CD4-positive, alpha-beta T cell treated with Interleukin-2 at 100 ng/mL for 4 hours (primary cell): ENCODE data around the gene NTNG1.

ENCODE experiments used
- DNase-seq: peaks from one replicate; pipeline ENCODE4 v3.0.0-alpha.2; 2020; ENCODE audit warnings: low spot score

Gene NTNG1

DNA sequence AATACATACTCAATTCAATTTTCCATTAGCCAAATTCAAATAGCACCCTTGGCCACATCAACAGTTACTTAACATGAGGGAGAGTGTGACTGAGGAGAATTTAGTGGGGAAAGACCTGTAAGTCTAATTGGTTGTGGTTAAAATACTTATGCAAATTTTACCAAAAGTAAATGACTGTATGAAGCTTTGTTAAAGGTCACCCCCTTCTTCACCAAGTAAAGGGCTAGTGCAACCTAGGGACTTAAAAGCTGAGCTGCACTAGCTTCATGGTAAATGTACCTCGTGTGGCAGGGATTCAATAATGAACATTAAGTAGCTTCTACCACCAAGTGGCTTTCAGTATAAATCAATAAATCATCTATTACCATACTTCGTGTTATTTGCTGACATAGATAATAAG is 372.0 kb downstream of the NTNG1 start:
- DNase-seq = no peak

DNA sequence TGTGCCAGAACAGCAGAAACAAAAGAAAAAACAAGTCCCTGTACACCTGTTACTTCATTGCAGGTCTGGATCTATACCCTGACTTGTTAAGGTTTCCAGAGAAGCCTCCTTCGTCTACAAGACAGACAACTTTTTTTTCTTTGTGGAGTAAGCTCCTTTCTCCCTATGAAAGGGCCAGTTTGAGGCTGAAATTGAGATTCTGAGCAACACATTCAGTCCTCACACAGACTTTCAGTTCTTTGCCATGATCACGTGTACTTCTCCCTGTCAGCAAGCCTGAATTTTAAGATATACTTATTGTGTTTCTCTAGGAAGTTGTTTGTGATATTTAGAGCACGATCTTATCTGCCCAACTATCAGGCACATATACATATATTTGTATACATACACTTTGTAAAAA is 374.0 kb downstream of the NTNG1 start:
- DNase-seq = no peak

DNA sequence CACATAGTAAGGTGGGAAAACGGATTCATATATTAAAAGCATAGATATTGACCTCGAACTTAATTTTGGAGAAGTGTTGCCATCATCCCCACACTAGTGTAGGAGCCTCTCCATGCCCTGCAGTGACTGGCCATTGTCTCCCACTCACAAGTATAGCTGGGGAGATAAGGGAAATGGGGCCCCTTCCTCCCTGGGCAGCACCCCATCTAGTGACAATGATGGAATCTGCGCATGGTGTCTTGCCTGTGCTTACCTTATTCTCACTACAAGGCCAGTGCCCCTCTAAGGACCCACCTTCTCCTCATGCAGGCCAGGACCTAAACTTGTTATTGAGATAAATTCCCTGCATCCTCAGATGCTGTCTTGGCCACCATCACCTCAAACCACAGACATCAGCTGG is 374.9 kb downstream of the NTNG1 start:
- no peak for DNase-seq

DNA sequence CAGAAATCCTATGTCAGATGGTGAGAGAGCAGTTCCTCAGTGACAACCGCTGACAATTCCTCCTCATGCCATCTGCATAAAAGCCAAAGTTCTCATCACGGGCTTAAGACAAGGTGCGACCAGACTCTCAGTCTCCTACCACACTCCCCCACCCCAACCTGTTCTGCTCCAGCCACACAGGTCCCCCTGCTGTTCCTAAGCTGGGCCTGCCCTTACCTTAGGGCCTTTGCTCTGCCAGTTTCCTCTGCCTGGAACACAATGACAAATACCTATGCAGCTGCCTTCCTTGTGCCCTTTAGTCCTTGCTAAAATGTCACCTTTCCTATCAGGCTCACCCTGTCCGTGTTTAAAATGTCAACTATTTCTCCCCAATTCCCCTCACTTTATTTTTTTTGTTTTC is 382.2 kb downstream of the NTNG1 start:
- no peak for DNase-seq

DNA sequence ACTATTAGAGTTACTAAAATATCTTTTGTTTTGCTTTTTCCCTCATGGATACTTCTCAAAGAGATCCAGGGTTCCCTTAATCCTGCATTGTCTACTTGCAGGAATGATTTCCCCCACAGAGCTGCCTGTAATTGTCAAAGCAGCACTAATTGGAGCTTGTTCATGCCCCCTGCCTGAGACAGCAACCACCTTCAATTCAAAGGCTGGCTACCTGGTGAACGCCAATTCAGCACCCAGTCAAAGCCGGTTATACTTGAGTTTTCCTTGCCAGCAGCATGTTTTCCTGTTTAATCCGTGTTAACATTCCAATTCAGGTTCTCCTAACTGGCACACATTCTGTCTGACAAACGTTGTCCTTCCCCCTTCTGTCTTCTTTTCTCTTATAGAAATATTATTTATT is 382.9 kb downstream of the NTNG1 start:
- no peak for DNase-seq

DNA sequence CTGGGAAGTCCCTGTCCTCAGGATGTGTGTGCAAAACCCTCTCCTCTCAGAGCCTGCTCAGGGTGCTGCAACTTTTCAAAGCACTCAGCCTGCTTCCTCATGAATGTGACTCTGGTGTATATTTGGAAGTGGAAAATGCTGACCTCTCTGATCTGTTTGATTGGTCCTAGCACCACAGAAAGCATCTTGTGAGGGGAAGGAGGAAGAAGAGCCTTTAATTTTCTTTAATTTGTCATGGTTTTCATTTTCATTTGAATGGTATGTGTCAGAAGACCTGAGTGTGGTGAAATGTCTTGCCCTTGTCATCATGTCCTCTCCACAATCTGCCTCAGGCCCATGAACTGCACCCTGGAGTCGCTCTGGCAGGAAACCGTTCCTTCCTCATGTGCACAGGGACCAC is 383.5 kb downstream of the NTNG1 start:
- DNase-seq = no peak

DNA sequence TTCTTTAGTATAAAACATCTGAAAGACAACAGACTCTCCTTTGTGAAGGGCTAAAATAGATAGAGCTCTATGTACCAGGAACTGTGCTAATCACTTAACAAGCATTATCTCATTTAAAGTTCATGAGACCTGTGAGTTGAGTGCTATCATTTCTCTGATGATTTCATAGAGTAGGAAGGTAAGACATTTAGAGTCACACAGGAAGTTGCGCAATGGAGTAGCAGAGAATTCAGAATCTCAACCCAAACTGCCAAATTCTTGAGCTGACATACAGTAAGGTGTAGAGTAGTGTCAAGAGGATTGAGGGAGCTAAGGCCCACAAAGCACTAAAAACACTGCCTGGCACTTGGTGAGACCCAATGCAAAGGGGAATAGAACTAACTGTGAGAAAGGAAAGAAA is 384.3 kb downstream of the NTNG1 start:
- DNase-seq = no peak

DNA sequence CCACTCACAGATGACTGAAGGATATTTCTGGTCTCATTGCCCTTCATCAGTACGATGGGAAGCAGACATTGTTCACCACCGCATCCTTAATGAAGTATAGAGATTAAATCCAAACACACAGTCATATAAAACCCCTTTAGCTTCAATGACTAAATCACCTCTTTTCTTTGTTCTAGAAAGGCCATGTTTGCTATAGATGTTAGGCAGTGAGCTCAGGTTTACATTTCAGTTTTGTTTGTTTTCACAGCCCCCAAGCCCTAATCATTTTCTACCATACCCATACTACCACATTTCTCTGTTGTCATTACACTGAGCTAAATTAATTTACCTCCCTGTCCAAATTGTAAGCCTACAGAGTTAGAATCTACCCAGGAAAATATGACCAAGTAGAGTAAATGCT is 385.1 kb downstream of the NTNG1 start:
- DNase-seq = no peak

DNA sequence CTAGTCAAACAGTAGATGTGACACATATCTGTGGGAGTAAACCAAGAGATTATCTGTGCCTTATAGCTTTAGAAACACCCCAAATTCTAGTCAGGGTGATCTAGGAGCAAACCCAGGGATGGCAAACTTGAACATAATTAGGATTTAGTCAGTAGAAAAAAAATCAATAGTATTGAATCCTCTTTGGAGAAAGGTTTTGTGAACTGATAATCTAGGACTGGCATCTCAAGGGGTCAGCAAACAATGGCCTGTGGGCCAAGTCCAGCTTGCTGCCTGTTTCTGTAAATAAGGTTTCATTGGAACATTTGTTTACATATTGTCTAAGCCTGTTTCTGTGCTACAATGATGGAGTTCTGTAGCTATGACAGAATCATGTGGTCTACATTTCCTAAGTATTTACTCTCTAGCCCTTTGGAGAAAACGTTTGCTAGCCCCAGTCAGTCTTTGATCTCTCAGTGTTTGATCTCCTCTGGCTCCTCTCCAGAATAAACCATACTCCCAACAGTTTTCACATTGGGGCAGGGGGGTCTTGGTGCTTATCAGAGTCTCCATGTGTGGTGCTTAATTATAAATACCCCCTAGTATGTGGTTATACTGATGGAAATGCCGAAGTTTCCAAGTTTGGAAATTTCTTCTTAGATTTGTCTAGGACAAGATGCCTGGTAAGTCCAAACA is 385.8 kb downstream of the NTNG1 start:
- no peak for DNase-seq

DNA sequence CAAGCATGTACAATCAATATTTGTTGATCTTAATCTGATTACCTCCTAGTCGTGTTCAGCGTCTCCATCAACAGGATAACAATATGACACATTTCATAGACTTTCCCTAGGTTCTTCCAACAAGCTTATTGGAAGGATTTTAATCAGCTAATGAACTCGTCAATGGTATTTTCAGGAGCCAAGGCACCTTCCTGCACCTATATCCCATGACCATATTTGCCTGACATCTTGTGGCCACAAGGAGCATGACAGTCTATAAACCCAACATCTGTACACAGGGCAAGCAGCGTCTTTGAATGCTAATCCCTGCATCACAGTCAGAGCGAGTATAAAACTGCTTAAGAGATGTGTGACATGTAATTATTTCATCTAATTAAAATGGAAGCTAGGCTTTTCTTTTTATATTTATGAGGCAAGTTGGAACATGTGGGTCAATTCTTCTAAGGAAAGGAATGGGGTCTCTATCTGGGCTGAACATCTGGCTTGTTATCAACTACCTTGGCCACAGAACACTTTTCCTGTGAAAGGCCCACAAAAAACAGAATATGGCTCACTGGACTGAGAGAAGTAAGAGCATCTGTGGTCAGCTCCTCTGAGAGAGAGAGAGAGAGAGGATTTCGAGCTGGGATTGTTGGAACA is 388.8 kb downstream of the NTNG1 start:
- DNase-seq = no peak

DNA sequence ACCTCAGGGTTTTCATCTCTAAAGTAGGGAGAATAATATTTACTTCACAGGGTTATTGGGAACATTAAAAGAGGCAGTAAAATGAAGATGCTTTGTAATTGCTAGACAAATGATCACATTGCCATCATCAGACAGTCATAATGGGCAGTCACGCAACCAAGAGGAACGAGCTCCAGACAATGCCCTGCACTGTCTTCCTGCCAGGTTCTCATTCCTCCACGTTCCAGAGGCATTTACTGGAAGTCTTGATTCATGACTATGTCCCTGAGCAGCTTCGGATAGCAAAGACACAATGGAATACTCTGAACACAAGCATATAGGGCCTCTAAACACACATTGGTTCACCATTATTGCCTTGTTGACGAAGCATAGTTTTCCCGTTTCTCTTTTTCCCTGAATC is 389.7 kb downstream of the NTNG1 start:
- DNase-seq = no peak

DNA sequence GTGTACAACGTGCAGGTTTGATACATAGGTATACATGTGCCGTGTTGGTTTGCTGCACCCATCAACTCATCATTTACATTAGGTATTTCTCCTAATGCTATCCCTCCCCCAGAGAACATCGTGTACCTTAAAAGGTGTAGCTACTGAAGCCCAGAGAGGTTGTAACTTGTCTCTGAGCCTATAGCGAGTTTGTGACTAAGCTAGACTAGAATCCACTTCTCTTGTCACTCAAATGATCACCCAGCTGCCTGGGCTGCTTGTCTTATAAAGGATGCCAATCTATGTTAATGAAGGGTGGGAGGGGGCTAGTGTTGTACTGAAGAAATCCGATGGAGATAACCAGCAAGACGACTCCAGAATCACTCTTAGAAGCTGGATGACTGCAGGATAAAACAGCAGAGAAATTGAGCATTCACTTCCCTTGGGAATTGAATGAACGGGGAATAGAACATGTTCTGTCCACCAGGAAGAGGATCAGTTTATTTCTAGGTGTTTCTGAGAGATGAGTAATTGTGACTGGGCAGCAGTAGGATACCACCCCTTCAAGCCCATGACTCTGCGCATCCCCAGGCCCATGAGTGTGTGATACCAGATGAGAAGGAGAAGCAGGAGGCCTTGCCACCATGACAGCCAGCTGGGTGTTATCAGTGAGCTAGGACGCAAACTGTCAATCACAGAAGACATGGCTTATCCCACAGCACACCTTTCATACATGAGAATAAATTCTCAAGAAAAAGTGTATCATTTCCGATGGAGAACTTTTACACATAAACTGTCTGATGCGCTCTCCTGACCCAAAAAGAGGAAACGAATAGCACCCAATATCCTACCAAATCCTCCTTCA is 390.4 kb downstream of the NTNG1 start:
- DNase-seq = no peak

DNA sequence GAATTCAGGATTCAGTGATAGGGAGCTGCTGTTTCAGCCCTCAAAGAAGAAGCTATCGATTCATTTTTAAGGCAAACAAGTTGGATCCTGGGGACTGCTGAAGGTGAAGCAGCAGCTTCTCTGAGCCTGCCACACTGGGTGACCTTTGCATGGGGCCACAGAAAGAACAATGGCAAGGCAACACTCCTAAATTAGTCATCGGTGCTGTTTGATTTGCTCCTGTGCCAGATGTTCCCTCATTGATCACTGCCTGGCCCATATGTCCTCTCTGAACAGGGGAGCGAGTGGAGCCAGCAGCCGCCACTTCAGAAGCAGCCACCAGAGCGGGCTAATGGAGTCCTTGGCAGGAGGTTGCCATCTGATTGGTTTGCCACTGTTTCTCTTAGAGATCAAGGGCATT is 391.5 kb downstream of the NTNG1 start:
- no peak for DNase-seq
